ENCODE measurements around the gene PARP11.

The PARP11 gene

DNA sequence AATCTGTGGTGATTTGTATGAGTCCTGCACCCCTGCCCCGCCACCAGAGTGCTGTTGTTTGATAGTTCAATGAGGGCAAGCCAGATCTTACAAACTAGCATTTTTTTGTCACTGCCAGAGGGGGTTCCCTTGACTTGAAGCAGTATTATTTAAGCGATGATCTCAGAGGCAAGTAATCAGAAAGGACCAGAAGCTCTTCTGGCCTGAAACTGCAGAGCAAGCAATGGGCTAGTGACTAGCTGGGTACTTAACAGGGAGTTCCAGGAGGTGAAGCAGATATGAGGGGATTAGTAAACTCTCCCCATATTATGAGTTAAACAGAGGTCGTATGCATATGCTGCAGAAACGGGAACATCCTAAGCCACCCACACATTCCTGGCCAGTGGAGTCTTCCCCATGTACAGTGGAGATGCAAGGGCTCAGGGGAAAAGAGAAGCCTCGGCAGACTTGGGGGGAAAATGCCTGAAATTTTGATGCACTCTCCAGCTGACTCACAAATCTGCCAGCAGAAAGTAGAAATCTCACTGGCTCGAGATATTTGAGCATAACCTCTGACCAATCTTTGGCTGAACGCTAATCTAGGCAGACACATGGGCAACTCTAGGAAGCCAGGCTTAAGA is 112.0 kb downstream of the PARP11 start:
- DNase-seq, result no peak

DNA sequence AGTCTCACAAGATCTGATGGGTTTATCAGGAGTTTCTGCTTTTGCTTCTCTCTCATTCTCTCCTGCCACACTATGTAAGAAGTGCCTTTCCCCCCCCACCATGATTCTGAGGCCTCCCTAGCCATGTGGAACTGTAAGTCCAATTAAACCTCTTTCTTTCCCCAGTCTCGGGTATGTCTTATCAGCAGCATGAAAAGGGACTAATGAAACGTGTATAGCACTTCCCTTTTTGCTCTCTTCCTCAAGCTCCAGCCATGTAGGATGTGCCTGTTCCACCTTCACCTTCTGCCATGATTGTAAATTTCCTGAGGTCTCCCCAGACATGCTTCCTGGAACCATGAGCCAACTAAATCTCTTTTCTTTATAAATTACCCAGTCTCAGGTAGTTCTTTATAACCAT is 113.3 kb downstream of the PARP11 start:
- no peak for DNase-seq

Measured in NCI-H1417 treated with DMSO at 0.1 percent for 48 hours (cell line).